Stimulated activated CD8-positive, alpha-beta memory T cell treated with anti-CD3 and anti-CD28 coated beads, Interleukin-15, amount 100 ng/mL, for 1 hour (primary cell): ENCODE measurements around the gene TMPRSS7.

Experiments
- DNase-seq: peaks from one replicate; pipeline ENCODE4 v3.0.0-alpha.2; 2020; ENCODE audit warnings: low read depth

Gene TMPRSS7, protein sequence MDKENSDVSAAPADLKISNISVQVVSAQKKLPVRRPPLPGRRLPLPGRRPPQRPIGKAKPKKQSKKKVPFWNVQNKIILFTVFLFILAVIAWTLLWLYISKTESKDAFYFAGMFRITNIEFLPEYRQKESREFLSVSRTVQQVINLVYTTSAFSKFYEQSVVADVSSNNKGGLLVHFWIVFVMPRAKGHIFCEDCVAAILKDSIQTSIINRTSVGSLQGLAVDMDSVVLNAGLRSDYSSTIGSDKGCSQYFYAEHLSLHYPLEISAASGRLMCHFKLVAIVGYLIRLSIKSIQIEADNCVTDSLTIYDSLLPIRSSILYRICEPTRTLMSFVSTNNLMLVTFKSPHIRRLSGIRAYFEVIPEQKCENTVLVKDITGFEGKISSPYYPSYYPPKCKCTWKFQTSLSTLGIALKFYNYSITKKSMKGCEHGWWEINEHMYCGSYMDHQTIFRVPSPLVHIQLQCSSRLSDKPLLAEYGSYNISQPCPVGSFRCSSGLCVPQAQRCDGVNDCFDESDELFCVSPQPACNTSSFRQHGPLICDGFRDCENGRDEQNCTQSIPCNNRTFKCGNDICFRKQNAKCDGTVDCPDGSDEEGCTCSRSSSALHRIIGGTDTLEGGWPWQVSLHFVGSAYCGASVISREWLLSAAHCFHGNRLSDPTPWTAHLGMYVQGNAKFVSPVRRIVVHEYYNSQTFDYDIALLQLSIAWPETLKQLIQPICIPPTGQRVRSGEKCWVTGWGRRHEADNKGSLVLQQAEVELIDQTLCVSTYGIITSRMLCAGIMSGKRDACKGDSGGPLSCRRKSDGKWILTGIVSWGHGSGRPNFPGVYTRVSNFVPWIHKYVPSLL

DNA sequence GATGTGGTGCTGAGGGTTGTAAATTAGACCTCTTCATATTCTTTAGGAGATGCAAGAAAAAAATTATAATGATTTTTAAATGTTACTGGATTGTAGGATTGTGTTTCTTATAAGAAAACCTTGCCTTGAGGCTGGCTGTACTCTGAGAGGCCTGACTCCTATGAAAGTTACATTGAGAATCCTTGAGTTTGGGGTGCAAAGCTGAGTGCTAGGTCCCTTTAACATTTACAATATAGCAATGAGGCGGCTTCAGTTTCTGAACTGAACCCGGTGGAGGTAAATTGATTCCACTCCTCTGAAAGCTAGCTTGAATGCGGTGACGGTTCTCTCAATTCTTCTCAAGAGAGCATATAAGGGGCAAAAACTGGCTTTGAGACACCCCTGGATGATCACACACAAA is at the start of gene TMPRSS7:
TMPRSS7 (plus strand) TSS at position 301 of the 400 bp plus-strand sequence. CDS start 110 bp downstream, outside the sequence.
- no peak for DNase-seq

DNA sequence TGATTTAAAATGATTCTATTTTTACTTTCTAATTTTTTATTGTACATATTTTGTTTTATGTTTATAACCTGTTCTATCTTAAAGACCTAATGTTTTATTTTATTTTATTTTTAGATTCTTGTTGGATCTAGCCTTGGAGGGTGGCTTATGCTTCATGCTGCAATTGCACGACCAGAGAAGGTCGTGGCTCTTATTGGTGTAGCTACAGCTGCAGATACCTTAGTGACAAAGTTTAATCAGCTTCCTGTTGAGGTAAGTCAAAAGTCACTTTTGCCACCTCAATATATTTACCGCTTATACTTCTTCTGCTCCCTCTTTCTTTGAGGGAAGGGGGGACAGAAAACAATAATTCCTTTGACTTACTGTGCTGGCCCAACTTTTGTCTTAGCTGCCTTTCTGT is 47.7 kb upstream of the TMPRSS7 start:
- DNase-seq = no peak

DNA sequence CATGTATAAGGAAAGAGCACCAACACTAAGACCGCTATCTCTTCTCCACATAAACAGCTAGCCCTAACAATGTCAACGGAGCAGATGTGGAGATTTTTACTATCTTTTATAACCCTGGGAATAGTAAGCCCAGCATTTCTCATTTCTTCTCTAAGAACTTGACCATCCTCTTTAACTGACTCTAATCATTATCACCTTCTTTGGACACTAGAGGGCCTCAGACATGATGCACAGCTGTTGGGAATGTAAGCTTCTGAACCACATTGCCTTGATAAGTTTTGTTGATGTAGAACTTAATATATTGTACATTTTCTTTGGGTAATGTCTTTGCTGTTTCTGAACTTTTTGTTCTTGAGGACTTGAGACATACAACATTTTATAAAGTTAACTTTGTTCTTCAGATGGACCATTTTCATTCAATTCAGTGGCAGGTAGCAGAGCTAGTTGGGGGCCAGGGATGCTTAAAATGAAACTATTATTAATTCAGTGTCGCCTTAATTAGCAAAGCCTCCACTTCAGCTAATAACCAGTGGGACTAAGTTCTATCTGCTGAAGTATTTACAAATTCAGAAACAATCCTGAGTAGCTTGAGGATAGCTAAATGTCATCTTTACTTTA is 45.4 kb upstream of the TMPRSS7 start:
- no peak for DNase-seq

DNA sequence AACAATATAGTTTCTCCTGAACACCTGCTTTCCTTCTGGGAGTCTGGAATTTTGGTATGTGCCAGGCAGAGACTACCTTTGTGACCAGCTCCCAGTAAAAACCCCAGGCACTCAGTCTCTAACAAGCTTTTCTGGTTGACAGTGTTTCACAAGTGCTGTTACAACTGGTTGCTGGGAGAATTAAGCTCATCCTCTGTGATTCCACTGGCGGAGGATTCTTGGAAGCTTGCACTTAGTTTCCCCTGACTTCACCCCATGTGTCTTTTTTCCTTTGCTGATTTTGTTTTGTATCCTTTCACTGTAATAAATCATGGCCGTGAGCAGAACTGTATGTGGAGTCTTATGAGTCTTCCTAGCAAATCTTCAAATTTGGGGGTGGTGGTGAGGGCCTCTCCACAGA is 41.5 kb upstream of the TMPRSS7 start:
- no peak for DNase-seq

DNA sequence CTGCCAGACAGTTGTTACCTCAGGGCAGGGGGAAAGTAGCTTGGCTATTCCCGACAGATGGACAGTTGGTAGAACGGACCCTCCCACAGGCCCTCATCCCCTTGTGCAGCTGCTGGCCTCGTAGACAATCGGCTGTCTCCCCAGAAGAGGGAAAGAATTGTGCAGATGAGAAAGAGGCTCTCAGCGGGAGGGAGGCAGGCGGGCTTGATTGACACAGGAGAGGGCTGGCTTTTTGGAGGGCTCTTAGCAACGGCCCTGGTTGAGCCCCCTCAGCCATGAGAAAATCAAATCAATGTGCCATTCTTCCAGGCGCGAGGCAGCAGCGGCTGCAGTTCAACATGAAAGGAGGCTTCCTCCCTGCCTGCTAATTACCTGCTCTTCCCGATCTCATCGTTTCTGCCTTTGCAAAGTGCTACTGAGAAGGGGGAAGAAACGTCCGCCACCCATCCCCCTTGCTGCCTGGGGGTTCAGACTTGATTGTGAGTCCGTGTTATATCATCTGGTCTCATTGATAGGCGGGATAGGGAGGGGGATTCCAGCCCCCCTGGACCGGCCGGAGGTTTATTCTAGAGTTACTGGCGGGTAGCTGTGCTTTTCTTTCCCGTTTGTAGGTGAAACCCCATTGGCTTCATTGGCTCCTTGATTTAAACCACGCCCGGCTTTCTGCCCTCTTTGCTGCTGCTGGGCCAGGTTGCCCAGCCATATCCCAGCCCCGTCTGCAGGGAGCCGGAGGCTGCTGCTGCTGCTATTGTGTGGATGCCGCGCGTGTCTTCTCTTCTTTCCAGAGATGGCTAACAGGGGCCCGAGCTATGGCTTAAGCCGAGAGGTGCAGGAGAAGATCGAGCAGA is 35.7 kb upstream of the TMPRSS7 start, which contains the start of gene TAGLN3:
TAGLN3 (plus strand) TSS at position 287 of the 848 bp plus-strand sequence; CDS start at position 788, 501 bp downstream.
- DNase-seq = no peak

DNA sequence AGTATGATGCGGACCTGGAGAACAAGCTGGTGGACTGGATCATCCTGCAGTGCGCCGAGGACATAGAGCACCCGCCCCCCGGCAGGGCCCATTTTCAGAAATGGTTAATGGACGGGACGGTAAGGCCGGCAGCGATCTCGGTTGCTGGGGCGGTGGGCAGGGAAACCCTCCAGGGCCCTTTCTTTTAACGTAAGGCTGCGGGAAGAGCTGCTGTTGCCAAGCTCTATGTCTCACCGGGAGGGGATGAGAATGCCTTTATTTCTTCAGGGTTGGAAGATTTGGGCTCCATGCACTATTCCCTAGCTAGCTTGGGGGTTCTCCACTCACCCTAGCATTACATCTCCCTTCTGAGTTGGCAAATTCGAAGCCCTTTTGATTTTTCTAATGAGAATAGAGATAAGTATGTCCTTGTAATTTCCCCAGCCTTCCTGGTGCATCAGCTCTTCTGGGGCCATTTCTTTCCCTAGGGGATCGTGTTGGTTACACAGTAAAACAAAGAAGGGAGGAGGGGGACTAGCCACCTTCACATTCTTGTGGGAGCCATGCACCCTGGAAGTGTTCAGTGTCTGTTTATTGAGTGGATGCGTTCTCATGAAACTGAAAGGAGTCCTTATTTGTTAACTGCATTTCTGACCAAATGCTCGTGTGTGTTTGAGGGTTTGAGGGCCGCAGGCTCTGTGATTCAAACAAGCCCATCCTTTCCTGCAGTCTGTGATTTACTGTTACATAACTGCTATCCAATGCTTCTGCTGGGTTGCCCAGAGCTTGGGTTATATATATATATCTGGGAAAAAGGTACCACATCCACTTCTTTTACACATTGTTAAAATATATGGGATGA is 34.8 kb upstream of the TMPRSS7 start:
- no peak for DNase-seq

DNA sequence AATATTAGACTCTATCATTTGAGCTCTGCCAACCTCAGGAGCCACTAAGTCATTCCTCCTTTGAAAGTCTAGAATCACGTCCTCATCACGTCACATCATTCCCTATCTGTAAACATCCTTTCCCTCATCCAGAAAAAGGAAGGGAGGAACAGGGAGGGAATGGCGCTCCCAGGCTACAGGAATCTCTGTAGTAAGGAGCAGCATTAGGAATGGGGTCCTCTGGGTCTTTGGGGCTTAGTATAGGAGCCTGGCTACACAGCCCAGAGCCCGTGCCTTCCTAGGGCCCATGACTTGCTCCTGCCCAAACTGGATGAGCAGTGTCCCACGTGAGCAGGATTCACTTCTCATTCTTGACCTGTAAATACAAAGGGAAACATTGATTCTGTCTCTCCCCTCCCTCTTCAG is 34.2 kb upstream of the TMPRSS7 start:
- no peak for DNase-seq

DNA sequence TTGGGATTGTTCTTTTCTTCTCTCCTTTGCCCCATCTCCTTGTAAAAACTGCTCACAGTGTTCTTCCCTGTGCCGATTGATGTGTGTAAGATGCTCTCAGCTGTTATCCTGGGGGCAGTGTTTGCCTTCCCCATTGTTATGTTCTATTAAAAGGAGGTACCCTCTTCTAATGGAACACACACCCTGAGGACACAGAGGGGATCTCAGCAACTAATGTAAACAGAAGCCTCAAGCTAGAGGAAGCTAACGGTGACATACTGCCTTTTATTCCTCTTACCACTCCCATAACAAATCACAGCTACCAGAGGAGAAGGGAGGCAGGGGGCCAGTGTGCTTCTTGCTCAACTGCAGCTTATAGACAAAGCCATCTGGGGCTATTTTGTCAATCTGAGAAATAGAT is 33.6 kb upstream of the TMPRSS7 start:
- DNase-seq = no peak

DNA sequence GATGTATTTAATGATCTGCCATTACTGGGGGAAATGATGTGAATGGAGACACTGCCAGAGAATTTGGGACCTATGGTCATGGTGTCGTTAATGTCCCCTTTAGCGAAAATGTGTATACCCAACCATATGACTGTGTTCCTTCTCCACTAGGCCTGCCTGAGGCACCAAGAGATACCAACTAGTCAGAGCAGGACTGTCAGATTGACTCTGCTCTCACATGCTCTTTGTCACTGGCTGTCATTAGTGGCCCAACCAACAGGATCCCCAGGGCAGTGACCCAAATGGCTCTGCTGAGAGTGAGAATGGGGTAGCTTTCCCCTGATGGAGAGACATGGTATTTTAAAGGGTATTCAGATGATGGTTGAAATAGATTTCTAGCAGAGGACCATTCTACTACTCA is 33.0 kb upstream of the TMPRSS7 start:
- no peak for DNase-seq

DNA sequence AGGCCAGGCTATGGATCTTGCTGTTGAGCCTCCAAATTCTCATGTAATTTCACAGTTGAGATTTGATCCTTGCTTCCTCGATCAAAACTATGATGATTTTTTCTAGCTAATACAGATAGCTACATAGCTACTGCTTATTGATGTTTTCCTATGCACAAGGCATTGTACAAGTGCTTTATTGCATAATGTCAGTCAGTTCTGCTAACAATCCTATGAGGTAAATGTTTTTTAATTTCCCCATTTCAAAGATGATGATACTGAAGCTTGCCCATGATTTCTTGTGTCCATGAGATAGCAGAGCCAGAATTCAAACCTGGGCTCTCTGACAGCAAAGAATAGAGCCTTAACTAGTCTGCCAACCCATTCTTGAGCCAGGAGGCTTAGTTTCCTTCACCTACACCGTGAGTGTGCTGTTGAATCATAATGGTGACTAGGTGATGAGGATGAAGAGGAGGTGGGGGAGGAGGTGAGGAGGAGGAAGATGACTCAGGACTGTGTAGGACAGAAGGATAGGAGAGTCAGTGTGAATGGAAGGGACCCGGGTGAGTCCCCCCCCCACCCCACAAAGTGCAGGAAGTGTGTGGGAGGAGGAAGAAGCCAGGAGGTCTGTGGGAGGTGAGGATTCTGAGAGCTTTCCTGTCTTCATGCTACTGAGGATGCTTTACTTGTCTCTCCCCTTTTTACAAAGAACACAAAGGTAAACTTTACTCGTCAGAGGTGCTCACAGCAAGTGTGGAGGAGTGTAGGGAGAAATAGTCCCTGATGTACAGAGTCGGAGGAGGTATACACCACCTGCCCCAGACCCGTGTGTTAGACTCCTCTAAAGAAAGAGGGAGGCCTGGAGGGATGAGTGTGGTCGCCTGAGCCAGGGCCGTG is 32.2 kb upstream of the TMPRSS7 start:
- DNase-seq = no peak

DNA sequence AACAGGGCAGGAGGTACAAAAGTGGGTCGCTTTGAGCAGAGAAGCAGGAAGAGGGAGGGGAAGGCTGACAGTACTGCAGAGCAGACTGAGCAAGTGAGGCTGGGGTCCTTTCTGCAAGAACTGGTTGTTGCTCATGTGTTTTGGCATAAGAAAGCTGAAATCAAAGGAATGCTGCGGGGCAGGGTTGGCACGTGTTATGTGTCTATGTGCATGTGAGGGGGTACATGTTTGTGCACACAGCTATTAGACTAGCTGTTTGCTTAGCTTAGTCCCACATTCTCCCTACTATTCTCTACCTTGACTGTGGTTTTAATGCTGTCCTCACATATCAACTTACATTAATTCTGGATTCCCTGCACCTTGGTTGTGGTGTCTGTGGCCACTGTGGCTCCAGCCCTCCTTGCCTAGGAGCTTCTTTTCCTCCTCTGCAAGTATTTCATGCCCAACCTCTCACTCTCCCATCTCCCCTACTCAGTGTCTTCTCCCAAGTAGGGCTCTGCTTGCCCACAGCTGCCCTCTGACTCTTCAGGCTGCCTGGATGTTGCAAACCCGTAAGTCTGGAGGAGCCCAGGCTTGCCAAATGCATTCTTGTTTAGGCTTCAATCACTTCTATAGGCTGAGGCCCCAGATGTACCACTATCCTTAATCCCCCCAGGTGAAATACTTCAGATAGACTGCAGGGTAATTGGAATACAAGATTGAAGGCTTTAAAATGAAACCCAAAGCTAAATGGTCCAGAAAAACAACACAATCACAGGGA is 31.0 kb upstream of the TMPRSS7 start:
- no peak for DNase-seq

DNA sequence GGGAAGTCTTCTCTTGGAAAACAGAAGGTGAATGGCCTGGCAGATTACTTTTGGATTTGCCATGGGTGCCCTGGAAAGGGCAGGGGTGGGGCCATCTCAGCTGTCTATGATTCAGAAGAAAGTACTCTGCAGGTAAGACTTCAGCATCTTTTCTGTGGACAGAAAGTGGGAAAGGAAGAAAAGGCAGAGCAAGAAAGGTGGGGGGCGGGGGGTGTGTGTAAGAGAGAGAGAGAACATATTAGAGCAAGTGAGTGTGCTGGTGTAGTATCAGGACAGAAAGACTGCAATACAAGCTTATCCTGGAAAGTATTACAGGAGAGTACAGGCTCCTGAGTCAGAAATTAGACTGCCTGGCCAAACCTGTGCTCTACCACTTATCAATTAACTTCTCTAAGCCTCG is 30.3 kb upstream of the TMPRSS7 start:
- no peak for DNase-seq

DNA sequence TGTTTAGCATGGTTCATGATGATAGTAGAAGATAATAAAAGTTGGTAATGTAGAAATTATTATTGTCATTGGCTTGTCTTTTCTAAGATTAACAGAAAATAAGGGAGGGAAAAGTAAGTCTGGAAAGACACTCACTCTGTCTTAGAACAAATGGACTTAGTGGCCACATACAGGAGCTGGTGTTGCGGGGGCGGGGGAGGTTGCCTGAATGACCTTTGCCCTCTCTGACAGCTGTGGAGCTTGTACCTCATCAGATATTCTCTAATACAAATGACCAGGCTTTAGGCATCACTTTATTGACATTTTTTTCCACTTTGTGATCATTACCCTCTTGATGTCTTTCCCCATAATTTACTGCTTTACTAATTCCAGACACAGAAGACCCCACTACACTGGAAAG is 29.9 kb upstream of the TMPRSS7 start:
- DNase-seq = no peak

DNA sequence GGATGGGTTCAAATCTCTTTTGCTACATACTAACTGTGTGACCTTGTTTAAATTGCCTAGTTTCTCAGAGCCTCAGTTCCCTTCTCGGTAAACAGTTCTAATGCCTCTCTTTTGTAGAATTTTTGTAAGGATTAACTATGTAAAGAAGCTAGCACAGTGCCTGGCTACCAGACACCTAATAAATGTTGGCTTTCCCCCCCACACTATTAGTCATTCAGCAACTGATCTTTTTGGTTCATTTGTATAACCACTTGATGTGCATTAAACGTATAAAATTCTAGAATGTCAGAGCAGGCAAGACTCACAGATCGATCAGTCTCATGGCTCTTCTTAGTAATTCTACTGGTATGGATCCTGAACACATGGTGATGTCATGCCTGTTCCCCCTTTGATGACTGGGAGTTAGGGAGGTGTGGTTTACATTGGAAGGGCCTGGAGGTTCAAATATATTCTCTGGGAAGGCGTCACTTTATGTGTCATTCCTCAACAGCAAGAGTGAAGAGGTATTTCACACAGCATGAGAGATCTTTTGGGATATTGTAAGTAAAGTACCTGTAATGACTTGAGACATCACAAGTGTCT is 29.4 kb upstream of the TMPRSS7 start:
- DNase-seq = no peak

DNA sequence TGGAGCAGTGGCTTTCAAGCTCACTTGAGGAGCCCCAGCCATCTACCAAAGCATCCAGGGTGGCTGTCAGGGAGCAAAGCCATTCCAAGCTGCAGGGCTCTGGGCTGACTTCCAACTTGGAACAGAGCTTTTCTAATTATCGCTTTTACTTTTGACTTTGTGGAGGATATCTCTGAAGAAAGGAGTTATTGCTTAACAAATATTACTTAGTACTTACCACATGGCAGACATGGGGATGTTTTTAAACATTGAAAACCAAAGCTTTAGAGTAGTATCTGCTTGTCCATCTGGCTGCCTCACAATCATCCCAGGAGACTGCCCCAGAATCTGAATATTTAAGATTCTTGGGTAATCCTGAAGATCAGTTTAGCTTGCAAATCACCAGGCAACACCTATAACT is 26.9 kb upstream of the TMPRSS7 start:
- DNase-seq = no peak

DNA sequence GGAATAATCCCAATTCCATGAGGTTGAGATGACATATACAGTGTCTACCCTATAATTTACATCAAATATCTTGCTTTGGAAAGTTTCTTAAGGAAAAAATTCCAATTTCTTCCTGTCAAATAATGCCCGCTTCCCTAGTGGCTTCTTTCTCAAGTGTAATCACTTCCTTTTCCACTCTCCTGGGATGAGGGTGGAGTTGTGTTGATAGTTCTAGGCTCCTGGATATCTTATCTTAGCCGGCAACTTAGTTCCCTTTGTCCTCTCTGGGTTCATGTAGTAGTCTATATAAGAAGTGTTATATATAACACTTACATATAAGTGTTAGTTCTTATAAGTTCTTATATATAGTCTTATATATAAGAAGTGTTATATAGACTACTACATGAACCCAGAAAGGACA is 24.9 kb upstream of the TMPRSS7 start:
- DNase-seq = no peak

DNA sequence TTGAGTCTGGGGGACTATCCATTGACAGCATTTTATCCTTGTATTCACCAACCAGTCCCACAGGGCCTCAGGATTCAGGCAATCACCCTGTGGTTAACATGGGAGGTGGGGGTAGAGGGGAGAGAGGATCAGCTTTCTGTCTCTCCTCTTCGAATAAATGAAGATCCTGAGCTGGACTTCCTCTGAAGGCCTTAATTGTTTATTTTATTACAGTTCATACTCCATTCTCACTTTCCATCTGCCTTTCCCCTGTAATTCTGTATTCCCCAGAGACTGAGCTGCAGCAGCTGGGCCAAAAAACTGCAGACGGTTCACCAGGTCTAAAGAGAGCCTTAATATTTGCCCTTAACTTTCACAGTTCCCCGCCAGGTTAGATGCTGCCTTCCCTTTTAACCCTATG is 23.9 kb upstream of the TMPRSS7 start:
- DNase-seq = no peak

DNA sequence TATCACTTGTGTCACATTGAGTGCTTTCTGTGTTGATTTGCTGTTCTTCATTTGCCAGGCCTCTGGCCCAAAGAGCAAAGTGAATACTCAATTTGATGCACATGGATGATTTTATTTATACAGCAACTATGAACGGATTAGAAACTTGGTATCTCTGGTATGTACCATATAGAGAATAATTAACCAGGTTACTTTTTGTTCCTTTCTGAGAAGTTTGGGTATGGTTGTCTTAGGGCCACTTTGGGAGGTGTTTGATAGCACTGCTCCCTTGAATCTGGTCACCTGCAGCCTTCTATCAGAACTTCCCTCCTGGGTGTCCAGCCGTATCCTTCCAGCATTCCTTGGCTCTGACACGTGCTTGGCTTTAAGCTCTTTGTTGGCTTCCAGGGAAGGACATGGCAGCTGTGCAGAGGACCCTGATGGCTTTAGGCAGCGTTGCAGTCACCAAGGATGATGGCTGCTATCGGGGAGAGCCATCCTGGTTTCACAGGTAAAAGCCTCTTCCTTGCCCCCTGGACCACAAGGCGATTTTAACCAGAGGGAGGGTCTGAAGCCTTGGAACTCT is 23.1 kb upstream of the TMPRSS7 start:
- no peak for DNase-seq
